HG02938 (cell line): ENCODE results near the gene SASH1.
A peak's percentile ranks its signal among the peaks of the same experiment; 100 is the strongest.

Source experiments
- ATAC-seq: cut with Tn5 transposase; IDR thresholded peaks from one replicate; pipeline ENCODE4 v1.9.1; 2021; ENCODE audit warnings: mild to moderate bottlenecking, moderate library complexity; ENCODE audit not compliant: unreplicated experiment

The SASH1 gene

GRCh38 chr6:148516617-148517016 is 174.0 kb downstream of the SASH1 start:
- ATAC-seq: no peak

GRCh38 chr6:148517470-148517869 is 174.8 kb downstream of the SASH1 start:
- no peak for ATAC-seq

- ATAC-seq: no peak
These were observed 176.0 kb downstream of the SASH1 start for GRCh38 chr6:148518511-148519156.

DNA sequence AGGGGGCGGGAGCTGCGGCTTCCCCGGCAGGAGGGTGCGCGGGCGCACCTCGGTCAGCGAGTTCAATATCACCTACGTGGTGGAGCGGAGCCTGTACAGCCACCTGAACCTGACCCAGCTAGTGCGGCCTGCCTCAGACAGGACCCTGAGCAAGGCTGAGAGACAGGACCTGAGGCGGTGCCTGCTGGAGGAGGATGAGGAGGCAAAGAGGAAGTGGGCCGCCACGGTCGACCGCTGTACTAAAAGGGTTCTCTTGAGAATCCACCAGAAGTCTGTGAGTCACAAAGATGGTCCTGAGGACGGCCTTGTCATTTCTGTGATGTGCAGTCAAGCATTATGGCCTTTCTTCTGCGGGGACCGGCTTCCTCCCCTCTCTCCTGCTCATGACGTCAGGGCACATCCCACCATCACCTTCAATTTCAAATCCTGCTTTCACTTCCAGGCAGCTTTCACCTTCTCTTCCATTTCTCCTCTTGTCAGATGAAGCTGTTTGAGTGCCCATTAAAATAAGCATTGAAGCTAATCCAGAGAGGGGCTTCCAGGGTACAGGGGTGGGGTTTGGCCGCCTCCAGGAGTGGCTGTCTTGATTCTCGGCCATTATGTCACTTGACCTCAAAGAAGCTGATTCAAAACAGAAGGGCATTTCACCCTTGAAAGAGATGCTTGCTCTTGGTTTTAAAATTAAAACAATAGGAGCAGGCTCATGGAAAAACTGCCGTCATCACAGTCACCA is 177.6 kb downstream of the SASH1 start:
- ATAC-seq: peak; percentile 96

DNA sequence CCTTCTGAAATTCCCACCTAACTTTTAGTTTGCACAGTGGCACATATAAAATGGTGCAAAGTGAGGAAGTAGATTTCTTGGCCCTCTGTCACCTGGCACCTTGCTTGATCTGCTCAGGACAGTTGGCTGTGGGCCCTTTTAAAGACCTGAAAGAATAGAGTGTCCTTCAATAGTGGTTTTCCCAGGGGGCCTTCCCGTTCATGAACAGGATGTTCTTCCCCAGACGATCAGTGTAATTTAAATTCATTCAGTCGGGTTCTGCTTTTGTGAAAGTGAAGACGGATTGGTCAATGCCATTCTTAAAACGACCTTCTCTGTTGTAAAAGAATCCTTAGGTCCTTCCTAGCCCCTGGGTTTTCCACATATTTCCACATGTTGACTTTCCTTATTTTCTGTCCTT is 178.5 kb downstream of the SASH1 start:
- ATAC-seq: no peak

DNA sequence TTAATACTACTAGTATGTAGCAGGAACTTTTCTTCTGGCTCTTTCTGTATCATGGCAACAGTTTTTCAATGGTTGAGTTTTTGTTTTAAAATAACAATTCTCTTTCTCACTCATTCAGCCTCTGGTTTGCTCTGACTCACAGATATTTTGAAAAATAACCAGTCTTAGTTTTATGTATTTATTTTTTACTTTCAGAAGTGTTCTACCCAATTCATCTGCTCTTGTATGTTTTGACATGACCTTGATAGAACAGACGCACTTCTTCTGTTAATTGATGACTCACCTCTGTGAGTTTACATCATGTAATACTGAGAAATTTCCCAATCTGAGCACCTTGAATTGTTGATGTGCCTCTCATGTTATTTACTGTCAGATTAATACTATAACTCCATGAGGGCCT is 178.9 kb downstream of the SASH1 start:
- no peak for ATAC-seq

GRCh38 chr6:148523048-148523447 is 180.4 kb downstream of the SASH1 start:
- ATAC-seq: no peak

- ATAC-seq: no peak
These were observed 180.9 kb downstream of the SASH1 start for GRCh38 chr6:148523551-148523950.

- ATAC-seq: no peak
These were observed 181.8 kb downstream of the SASH1 start for GRCh38 chr6:148524471-148524882.

DNA sequence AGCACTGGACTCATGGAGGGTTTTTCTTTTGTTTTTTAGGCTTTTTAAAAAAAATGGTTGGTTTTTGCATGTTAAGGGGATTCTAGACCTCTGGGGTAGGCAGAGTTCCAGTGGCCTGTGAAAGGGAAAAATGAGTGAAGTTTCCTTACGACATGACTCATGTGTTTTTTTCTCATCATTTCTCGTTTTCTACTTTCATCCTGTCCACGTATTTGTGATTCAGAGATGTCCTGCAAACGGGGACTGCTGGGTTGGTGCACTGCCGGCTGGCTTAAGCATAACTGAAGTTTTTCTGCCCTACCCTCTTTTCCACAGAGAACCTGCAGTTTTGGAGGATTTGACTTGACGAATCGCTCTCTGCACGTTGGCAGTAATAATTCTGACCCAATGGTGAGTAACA is 182.3 kb downstream of the SASH1 start:
- no peak for ATAC-seq

GRCh38 chr6:148525453-148525852 is 182.8 kb downstream of the SASH1 start:
- ATAC-seq: no peak

DNA sequence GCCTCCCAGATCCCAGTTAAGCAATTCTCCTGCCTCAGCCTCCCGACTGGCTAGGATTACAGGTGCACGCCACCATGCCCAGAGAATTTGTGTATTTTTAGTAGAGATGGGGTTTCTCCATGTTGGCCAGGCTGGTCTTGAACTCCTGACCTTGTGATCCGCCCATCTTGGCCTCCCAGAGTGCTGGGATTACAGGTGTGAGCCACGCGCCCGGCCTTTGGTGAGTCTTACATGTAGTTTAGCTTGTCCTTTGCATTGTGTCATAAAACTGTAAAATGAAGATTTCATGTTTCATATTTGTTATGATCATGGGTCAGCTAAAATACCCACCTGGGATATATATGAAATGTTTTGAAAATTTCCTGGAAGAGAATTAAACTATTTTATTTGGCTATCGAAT is 183.5 kb downstream of the SASH1 start:
- no peak for ATAC-seq

DNA sequence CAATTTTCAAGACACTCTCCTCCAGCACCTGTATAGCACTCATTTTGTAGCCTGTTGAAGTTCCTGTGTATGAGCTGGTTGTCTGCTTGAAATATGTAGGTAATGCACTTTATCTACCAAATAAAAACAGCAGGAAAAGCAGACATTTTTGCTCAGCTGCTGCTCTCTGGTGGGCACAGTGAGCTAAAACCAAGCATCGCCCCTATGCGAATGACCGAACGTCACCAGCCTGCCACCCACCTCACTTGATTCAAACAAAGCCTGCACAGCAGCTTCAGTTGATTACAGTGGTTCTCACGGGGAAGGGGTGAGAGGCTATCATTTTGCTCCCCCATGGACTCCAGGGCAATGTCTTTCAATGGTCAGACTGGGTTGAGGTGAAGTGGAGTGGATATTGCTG is 185.7 kb downstream of the SASH1 start:
- no peak for ATAC-seq

DNA sequence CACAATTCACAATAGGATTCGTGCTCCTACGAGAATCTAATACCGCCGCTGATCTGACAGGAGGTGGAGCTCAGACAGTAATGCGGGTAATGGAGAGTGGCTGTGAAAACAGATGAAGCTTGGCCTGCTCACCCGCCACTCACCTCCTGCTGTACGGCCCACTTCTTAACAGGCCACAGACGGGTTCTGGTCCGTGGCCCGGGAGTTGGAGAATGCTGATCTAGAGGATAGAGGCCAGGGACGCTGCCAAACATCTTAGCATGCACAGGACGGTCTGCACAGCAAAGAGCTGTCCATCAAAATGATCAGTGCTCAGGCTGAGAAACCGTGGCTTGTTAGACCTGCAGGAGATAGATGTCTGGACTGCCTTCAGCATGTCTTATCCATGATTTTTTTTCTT is 186.4 kb downstream of the SASH1 start:
- ATAC-seq: no peak

DNA sequence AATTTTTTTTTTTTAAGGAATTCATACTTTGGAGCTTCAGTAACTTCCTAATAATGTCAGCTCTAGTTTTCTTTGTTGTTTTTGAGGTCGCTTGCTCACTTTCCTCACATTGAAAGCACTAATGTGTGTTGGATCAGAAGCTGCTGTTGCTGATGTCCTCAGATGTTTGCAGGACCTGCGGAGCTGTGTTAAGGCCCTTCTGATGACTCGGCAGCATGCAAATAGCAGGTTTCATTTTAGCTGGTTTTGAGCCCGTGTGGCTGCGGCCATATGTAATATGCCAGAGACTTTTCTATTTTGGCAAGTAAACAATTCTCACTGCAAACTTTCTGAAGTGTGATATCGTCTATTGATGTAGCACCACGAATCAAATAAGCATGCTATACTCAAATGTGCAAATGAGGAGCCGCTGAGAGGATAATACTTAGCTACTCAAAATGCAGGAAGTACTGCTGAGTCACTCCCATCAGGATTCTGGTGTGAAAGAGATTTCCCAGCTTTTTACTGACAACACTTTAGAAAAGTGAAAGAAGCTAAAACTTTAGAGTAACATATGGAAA is 187.8 kb downstream of the SASH1 start:
- peak; percentile 87 for ATAC-seq

DNA sequence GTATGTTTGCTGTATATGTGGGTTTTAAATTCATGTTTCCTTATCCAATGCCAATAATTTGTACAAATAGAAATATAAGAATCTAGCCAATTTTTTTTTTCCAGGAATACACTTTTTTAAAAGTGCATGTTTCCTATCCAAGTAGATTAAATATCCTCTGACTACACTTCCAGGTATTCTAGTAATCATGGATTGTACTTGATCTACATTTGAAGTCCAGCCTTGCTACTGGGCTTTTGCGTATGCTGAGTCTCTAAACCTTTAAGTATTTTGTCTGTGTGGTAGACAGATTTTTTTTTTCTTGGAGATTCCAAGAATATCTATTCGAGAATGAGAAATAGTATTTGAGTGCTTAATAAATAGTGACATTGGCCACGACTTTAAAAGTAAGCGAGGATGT is 188.3 kb downstream of the SASH1 start:
- no peak for ATAC-seq

GRCh38 chr6:148532698-148533097 is 190.1 kb downstream of the SASH1 start:
- no peak for ATAC-seq

GRCh38 chr6:148533309-148534107 is 190.9 kb downstream of the SASH1 start:
- no peak for ATAC-seq

DNA sequence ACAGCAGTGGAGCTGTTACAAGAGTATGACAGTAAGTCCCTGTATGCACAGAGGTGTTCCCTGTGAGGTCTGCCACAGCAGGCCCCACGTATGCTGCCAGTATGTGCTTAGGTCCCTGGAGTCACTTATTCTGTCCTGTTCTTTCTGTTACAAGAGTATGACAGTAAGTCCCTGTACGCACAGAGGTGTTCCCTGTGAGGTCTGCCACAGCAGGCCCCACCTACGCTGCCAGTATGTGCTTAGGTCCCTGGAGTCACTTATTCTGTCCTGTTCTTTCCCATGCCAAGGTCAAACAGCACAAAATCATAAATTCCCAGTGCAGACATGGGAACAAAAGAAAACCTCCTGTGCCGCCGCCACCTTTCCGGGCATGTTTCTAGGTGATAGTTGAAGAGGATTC is 192.2 kb downstream of the SASH1 start:
- ATAC-seq: no peak

DNA sequence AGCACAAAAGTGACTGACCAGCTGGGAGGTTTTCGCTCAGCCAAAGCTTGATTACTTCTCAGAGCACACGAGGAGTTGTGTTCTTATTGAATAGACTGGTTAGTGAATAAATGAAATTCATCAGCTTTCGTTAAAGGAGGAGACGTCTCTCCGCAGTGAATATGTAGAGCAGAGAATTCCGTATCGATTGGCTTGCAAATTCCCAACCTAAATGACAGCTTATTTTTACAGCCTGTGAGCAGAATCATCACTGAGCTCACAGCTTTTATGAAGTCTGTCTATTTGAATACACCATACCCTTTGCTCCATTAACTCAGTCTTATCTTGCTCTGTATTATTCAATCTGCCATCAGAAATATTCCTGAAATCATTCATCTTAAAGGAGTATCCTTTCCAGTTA is 192.7 kb downstream of the SASH1 start:
- no peak for ATAC-seq

DNA sequence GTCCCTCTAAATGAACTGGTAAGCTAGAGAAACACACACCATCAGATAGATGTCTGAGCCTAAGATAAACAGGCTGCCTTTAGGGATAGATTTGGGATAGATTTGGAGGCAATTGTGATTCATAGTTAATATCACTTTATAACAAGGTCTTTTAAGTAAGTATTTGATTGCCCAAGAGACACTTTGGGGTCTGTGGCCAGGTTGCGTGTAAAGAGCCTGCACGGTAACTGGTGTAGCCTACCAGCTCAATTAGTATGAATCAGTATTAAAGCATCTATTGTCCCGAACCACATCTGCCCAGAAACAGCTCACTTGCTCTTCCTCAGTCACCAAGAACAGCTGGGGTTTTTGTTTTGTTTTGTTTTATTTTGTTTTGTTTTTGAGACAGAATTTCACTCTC is 193.3 kb downstream of the SASH1 start:
- ATAC-seq: no peak
